Islet of Langerhans (tissue), 1 donor: Measurements from ENCODE around the gene BAZ2A.
"Not testable (repeated sequence)": the region's sequence is repeated elsewhere in the genome, so short reads cannot be mapped to it uniquely, and the experiment has no call there.

Source experiments
- FAIRE-seq: peaks from one replicate; lab custom pipeline; 2011; peaks lifted over from hg19 to GRCh38; lab: Jason Lieb, UNC

The BAZ2A gene

DNA sequence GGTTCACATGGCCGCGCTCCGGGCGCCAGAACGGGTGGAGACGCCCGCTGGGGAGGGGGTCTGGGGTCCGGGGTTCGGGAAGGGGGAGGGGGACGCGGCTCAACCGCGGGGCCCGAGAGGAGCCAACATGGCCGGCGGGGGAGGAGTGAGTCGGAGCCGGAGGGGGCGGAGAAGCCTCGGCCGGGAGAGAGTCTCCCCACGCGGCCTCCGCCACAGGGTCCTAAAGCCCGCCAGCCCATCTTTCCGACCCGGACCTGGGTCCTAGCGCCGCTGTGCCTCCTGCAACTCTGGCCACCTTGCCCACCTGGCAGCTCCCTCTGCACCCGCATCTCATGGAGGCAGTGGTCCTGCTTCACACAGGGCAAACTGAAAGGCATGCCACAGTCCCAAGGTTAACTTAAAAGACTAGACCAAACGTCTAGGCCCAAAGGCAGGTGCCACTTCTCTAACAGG, at the start of gene BAZ2A:
Gene BAZ2A (minus strand): TSS at position 147 of the 453 bp plus-strand sequence. CDS start 12,796 bp downstream, outside the sequence.
- no peak for FAIRE-seq

DNA sequence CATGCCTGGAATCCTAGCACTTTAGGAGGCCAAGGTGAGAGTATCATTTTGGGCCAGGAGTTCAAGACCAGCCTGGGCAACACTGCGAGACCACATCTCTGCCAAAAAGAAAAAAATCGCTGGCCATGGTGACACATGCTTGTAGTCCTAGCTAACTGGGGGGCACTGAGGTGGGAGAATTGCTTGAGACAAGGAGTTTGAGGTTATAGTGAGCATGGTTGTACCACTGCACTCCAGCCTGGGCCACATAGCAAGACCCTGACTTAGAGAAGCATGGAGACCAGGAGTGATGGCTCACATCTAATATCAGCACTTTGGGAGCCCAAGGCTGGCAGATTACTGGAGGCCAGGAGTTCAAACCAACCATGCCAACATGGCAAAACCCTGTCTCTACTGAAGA, 48.7 kb upstream of the BAZ2A start:
- no peak for FAIRE-seq

GRCh38 chr12:56677680-56678079, 47.6 kb upstream of the BAZ2A start:
- no peak for FAIRE-seq

GRCh38 chr12:56676851-56677580, 46.9 kb upstream of the BAZ2A start:
- no peak for FAIRE-seq

DNA sequence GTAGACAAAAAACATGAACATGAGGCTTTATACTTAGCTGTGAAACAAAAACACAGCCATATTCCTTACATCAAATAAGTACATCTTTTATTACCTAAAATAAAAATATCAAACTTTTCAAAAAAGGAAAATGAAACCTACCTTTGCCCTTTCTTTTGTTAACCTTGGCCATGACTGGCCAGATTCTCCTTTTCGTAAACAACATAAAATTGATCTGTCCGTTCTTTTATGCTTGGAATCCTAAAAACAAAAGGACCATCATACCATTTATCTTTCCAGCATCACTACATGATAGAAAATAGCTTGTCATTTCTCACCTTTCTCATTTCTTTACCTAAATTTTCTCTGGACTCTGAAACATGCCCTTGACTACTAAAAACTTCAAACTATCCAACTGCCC, 41.5 kb upstream of the BAZ2A start:
- no peak for FAIRE-seq

DNA sequence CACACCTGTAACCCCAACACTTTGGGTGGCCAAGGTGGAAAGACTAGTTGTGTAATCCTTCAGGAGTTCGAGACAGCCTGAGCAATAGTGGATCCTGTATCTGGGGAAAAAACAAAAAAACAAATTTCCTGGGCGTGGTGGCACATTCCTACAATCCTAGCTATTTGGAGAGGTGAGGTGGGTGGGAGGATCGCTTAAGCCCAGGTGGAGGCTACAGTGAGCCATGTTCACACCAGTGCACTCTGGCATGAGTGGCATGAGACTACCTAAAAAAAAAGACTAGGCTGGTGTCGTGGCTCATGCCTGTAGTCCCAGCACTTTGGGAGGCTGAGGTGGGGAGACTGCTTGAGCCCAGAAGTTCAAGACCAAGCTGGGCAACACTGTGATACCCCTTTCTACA, 40.7 kb upstream of the BAZ2A start:
- FAIRE-seq: no peak

- no peak for FAIRE-seq
Measured at GRCh38 chr12:56668197-56668457, 38.0 kb upstream of the BAZ2A start.

DNA sequence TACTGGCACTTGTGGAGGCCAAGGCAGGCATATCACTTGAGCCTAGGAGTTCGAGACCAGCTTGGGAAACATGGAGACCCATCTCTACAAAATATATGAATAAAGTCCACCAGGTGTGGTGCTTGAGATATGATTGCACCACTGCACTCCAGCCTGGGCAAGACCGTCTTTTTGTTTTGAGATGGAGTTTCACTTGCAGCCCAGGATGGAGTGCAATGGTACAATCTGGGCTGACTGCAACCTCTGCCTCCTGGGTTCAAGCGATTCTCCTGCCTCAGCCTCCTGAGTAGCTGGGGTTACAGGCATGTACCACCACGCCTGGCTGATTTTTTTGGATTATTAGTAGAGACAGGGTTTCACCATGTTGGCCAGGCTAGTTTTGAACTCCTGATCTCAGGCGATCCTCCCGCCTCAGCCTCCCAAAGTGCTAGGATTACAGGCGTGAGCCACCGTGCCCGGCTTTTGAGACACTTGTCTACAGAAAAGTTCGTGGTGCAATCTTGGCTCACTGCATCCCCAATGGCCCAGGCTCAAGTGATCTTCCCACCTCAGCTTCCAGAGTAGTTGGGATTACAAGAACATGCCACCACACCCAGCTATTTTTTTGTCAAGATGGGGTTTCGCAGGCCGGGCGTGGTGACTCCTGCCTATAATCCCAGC, 32.0 kb upstream of the BAZ2A start:
- FAIRE-seq: no peak

DNA sequence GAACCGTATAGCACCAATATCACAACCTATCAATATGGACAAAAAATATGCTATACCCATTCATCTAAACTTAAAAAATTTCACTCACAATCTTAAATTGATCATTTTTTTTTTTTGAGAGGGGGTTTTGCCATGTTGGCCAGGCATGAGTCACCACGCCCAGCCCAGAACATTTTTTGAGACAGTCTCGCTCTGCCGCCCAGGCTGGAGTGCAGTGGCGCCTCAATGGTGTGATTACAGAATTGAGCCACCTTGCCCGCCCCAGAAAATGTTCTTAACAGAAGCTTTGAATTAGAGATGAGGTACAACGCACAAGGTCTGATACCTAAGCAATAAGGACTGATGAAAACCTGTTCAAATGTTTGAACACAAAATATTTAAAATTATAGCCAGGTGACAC, 31.4 kb upstream of the BAZ2A start:
- no peak for FAIRE-seq

DNA sequence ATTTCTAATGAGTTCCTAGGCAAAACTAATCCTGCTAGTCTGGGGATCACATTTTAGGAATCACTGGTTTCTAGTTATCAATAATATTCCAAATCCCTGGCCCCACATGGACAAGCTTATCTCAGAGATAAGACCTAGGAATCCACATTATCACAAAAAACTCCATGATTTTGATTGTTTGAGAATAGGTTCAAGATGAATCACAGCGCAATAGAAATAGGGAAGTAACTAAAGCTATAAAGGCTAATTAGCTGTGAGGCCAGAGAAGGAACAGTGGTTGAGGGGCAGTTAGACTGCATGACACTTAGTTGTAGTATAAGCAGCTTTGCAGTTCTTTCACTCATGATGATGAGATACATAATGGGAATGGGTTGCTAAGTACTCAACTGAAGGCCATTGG, 28.8 kb upstream of the BAZ2A start:
- no peak for FAIRE-seq

DNA sequence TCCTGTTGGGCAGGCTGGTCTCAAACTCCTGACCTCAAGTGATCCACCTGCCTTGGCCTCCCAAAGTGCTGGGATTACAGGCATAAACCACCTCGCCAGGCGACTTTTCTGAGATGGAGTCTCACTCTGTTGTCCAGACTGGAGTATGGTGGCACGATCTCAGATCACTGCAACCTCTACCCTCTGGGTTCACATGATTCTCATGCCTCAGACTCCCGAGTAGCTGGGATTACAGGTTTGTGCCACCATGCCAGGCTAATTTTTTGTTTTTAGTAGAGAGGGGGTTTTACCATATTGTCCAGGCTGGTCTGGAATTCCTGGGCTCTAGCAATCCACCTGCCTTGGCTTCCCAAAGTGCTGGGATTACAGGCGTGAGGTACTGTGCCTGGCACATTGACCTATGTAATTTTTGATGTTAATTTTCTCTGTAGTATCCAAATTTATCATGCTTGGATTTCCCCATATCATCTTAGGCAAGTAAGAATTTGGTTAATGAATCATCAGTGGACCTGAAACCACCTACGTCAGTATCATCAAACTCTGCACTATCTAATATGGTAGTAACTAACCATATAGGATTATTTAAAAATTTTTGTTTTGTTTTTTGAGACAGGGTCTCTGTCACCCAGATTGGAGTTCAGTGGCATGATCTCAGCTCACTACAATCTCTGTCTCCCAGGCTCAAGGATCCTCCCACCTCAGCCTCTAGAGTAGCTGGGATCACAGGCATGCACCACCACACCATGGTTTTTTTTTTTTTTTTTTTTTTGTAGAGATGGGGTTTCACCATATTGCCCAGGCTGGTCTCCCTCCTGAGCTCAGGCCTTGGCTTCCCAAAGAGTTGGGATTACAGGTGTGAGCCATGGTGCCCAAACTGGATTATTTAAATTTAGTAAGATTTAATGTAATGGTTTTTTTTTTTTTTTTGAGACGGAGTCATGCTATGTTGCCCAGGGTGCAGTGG, 27.6 kb upstream of the BAZ2A start:
- no peak for FAIRE-seq

- not testable (repeated sequence) for FAIRE-seq
Measured at GRCh38 chr12:56653781-56654180, 23.7 kb upstream of the BAZ2A start.

GRCh38 chr12:56648023-56648422, 17.9 kb upstream of the BAZ2A start:
- FAIRE-seq: not testable (repeated sequence)

DNA sequence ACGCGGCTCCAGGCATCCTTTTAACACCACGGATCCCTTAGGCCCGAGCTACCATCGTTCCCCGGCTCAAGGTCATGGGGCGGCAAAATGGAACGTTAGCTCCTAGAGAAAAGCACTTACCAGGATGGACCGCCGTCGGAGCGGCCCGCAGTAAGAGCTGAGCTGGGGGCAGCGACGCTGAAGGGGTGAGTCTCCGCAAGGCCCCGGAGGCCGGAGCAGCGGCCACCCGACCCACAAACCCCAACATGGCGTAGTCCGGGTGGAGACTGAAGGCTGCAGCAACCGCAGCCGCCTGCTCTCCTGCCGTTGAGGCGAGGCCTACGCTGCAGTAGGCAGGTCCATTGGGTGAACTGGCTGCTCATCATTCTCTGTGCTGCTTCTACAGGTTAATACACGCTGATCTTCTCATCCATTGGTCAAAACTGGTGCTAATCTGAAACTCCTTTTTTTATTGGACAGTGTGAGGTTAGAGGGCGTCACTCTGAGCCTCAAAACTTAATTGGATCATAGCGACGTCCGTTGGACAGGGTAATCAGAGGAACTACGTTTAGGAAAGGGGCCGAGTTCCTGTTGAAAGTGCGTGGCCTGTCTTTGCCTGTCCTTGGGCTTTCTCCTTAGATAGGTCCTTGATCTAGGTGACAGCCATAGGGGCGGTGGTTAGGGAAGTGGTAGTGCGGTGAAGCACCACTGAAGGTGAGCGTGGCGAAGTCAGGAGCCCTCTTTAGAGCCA, 15.8 kb upstream of the BAZ2A start, which contains the start of gene ATP5F1B:
Gene ATP5F1B (minus strand): TSS at position 268 of the 730 bp plus-strand sequence. CDS start 21 bp downstream, at position 247.
- peak; percentile 94 for FAIRE-seq

- FAIRE-seq: no peak
Measured at GRCh38 chr12:56645201-56645716, 15.1 kb upstream of the BAZ2A start.

DNA sequence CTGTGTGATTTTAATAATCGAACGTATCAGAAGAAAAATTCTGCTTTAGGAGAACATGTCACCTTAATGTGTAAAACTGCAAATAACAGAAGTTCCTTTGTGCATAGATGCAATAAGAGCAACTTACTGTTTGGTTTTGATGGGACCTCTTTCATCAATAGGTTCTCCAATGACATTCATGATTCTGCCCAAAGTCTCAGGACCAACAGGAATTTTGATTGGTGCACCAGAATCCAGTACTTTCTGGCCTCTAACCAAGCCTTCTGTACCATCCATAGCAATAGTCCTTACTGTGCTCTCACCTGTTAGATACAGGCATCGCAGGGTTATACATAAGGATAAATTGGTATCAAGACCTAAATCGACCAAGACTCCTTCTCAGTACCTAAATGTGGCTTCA, 14.5 kb upstream of the BAZ2A start:
- FAIRE-seq: no peak

- no peak for FAIRE-seq
Measured at GRCh38 chr12:56641219-56641618, 11.1 kb upstream of the BAZ2A start.

- no peak for FAIRE-seq
Measured at GRCh38 chr12:56637621-56638020, 7.5 kb upstream of the BAZ2A start.

DNA sequence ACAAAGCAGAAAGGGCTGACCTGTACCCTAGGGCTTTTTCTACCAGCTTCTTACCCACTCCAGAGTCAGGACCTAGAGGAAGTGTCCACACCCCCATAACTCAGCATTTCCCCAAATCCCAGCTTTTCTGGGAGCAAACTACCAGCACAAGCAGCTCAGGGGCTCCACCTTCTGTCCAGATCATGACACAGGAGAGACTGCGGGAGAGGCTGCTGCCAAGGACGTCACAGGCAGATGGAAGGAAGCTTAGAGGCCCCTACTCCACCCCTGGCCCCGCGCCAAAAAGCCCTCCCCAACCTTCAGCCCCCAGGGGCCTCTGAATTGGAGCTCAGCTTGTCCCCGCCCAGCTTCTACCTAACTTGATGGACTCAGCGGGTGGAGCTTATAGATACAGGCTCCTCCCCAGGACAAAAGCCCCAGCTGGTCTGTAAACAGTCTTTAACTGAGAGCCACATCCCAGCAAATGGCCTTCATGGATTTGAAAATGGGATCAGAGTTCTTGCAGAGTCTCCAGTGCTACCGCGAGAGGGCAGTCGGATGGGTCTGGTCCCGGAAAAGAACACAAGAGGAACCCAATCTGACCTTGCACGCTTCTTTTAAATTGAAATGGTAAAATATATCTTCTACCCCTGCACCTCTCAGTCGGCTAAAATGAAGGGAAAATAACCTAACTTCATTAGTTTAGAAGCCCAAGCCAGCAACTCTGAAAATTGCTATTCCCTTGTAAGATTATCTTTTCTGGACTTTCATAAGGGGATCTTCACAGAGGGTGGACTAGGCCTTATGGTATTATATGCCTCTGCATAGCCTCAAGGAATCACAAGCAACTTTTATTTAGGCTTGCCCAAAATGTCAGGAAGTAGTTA, 6.8 kb upstream of the BAZ2A start:
- peak; percentile 74 for FAIRE-seq

DNA sequence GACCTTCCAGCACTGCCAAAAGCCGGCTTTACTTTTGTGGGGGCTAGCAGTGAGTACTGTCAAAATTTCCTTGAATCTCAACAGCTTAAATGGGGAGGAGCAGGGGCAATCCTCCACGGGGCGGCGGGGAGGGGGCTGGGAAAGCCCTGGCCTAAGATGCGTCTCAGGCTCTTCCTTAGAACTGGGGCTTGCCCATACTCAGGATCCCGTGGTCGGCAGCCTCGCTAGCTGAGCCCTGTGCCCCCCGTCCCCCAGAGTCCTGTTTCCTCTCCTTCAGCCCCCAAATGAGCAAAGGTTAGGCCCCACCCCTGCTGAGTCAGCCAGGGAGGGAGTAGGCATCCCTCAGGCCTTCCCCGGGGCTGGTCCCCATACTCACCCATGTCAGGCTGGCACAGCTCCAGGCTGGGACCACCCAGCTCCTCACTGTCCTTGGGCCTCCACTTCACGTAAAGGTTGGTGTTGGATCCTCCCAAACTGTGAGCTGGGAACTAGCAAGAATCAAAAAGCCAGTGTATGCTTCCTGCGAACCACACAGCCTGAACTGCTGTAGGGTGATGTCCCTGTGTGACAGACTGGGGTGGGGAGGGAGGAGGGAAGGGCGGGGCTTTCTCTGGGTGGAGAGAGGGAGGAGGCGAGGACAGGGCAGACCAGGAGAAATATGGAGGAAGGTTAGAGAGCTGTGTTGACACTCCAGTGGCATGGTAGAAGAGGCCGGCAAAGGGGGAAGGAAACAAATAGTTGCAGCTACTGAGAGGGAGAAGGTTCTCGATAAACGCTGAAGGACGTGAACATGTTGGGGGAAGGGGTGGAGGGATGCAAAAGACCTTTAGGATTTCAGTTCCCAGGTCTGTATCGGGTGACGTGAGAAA, 5.9 kb upstream of the BAZ2A start:
- no peak for FAIRE-seq
